ENCODE data around the gene KCTD11.

KCTD11 gene

DNA sequence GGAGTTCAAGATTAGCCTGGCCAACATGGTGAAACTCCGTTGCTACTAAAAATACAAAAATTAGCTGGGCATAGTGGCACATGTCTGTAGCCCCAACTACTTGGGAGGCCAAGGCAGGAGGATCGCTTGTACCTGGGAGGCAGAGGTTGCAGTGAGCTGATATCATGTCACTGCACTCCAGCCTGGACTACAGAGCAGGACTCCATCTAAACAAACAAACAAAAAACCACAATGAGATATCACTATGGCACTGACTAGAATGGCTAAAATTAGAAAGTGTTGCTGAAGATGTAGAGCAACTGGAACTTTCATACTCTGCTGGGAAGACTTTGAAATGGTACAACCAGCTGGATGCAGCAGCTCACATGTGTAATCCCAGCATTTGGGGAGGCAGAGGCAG is 22.4 kb downstream of the KCTD11 start:
- DNase-seq (ENCODE audit: low read depth in 3 of 3), result no peak

DNA sequence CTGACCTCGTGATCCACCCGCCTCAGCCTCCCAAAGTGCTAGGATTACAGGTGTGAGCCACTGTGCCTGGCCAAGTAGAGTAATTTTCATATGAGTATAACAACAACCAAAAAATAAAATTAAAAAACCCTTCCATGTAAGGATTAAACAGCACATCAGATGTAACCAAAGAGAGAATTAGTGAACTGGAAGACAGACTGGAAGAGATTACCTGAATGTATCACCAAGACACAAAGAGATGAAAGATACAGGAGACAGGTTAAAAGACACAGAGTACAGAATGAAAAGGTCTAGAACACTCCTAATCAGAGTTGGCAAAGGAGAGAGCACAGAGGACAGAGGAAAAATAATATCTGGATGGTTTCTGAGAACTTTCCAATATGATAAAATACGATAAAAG is 27.2 kb downstream of the KCTD11 start:
- DNase-seq (ENCODE audit: low read depth in 3 of 3), result no peak

DNA sequence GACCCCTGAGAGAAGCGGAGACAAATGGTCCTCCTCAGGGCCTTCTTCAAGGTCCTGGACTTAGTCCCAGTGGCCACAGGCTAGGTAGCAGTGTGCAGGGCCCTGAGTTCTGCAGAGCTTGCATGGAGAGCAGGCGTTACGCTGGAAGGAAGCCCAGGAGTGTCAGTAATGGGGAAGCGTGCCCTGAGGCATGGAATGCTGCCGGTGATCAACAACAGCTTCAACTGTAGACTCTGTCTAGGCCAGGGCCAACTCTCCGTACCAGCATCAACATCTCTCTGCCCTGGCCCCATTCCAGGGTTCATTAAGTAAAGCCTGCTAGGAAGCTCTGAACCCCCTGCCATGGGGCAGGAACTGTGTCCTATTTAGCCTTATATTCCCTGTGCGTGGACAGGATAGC is 28.4 kb downstream of the KCTD11 start:
- DNase-seq (ENCODE audit: low read depth in 3 of 3), result no peak

DNA sequence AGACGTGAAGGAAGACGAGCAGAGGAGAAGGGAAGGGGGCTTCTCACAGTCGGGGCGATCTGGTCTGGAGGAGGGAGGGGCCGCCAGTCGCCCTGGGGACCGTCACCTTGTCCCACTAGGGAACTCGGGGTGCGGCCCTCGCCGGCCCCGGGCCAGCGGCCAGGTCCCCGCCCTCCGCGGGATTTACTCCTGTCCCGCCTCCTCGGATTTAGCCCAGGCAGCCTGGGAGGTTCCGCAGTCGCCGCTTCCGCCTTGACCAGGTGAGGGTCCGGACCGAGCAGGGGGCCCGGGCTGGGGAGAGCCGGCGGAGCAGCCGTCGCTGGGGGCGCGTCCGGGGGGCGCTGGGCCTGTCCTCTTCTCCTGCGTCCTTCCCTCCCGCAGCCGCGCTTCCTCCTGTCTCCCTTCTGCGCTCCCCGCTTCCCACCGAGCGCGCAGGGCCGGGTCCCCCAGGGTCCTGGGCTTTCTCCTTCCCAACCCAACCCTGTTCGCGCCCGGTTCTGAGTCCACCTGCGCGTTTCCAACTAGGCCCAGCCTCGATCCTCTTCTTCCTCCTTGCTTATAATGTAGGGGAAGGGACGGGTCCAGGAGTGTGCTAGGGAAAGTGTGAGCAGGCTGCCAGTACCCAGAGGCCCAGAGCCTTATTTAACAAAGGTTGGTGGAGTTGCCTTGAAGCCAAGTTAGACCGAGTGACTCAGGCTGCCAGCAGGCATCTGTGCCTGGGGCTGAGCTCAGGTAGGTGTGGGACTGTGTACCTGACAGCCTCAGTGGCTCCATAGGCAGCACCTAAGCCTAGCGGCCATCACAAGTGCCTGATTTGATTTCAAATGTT is 29.1 kb downstream of the KCTD11 start, which contains the start of gene TNK1:
TSS of gene TNK1 (plus strand) at position 235 of the 829 bp plus-strand sequence. CDS start 1,838 bp downstream, outside the sequence.
- DNase-seq (ENCODE audit: low read depth in 3 of 3), result no peak

DNA sequence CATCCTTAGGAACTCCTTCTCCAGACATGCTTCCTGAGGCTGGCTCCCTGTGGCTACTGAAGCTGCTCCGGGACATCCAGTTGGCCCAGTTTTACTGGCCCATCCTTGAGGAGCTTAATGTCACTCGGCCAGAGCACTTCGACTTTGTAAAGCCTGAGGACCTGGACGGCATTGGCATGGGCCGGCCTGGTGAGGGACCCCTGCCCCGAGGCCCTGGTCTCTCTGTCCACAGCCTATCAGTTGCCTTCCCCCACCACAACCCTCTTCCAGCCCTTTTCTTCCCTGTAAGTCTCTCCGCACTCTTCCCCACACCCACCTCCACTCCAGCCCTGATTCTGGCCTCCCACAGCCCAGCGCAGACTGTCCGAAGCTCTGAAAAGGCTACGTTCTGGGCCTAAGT is 30.9 kb downstream of the KCTD11 start:
- no peak for DNase-seq (ENCODE audit: low read depth in 3 of 3)

DNA sequence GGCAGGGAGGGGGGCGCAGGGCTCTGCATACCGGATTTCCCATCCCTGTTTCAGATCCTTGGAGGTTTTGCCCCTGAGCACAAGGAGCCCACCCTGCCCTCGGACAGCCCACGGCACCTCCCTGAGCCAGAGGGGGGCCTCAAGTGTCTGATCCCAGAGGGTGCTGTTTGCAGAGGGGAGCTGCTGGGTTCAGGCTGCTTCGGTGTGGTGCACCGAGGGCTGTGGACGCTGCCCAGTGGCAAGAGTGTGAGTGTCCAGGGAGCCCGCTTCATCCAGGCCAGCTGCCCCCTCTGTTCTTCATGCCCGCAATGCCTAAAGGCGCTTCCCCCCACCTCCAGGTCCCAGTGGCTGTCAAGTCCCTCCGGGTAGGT is 31.4 kb downstream of the KCTD11 start:
- no peak for DNase-seq (ENCODE audit: low read depth in 3 of 3)

DNA sequence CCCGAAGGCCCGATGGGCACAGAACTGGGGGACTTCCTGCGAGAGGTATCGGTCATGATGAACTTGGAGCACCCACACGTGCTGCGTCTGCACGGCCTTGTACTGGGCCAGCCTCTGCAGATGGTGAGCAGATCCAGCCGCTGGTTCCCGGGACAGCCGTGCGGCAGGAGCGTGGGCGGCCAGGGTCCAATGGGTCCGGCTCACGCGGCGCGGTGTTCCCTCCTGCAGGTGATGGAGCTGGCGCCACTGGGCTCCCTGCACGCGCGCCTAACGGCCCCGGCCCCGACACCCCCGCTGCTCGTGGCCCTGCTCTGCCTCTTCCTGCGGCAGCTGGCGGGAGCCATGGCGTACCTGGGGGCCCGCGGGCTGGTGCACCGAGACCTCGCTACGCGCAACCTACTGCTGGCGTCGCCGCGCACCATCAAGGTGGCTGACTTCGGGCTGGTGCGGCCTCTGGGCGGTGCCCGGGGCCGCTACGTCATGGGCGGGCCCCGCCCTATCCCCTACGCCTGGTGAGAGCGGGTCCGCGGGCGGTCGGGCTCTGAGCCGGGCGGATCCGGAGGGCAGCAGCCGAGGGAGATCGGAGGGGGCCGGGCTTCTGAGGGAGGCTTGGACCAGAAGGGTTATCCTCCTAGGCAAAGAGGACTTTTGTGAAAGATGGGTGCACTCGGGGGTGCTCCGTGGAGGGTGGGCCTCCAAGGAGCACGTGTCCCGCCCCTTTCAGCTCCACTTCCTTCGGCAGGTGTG is 32.0 kb downstream of the KCTD11 start:
- peak; percentile 55 to 70 (median 68) for DNase-seq (ENCODE audit: low read depth in 3 of 3)

DNA sequence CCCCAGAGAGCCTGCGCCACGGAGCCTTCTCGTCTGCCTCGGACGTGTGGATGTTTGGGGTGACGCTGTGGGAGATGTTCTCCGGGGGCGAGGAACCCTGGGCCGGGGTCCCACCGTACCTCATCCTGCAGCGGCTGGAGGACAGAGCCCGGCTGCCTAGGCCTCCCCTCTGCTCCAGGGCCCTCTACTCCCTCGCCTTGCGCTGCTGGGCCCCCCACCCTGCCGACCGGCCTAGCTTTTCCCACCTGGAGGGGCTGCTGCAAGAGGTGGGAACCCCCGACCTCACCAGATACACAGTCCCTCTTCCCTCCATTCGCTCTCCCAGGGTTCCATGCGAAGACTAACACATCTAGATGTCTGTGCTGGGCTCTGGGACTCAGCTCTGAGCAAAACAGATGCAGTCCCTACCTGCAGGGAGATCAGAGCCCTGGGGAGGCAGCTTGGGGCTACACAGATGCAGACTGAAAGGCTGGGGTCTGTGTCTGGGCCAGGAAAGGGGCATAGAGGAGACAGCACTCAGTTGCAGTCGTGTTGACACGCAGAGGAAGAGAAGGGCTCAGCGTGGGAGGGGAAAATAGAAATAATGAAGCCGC is 32.6 kb downstream of the KCTD11 start:
- DNase-seq (ENCODE audit: low read depth in 3 of 3), result no peak

DNA sequence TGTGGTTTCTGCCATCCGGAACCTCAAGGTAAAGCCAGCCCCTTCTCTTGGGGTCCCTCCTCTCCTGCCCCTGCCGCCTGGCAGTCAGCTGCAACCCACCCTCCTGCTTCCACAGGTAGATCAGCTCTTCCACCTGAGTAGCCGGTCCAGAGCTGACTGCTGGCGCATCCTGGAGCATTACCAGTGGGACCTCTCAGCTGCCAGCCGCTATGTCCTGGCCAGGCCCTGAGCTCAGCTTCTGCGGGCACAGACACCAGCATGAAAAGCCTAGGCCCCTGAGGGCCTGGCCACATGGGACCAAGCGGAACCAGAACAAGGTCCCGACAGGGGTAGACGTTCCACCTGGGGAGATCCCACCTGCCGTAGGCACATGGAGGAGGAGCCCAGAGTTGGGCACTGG is 36.9 kb downstream of the KCTD11 start:
- DNase-seq (ENCODE audit: low read depth in 3 of 3), result no peak

DNA sequence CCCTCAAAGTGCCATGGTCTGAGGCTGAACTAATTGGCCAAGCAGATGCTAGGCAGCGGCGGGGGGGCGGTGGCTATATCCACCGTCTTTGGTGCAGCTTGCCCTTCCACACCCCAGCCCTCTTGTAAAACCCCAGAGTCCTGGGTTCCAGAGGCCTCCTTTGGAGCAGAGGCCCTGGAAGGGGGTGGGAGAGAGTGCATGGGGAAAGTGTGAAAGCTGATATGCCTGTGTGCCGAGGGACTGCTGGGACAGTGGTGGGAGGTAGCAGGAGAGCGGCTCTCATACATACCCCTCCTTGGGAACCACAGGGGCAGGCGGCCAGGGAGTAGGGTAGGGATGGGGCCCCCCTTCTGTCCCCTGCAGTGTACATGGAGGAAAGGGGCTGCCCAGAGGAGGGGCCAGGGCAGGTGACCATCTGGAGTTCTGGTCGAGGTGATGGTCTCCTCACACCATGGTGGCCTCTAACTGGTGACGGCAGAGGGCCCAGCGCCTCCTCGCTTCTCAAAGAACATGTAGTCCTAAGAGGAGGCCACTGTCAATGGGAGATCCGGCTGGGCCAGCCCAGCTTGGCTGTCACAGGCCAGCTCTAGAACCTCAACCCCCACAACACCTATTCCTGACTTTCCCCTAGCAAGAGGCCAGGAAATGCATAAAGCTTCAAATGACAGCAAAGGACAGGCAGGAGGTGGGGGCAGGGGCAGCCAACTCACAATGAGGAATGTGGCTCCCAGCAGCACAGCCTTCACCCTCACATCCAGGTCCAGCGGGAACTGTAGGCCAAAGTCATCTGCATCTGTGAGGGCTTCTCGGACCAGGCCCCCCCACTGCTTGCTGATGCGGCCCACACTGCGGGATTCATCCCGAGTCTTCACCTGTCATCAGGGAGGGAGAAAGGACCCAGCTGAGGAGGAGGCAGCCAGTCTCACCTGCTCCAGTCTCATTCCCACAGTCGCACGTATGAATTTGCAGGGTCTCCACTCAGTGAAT is 38.3 kb downstream of the KCTD11 start:
- no peak for DNase-seq (ENCODE audit: low read depth in 3 of 3)

DNA sequence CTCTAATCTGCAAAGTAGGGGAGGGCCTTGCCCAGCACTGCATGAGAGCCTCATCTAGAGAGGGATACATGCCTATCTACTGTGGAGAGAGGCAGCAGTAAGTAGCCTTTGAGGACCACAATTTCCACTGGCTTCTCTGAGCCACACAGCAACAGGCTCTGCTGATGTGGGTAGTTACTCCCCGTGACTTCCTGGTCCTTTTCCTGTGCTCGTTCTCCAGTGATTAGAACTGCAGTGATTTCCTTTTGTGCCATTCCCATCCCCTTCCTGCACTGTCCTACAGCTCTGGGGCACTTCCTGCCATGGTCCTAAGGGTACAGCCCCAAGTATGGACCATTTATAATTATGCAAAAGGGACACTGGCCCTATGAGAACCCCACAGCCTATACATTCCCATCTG is 39.3 kb downstream of the KCTD11 start:
- no peak for DNase-seq (ENCODE audit: low read depth in 3 of 3)

DNA sequence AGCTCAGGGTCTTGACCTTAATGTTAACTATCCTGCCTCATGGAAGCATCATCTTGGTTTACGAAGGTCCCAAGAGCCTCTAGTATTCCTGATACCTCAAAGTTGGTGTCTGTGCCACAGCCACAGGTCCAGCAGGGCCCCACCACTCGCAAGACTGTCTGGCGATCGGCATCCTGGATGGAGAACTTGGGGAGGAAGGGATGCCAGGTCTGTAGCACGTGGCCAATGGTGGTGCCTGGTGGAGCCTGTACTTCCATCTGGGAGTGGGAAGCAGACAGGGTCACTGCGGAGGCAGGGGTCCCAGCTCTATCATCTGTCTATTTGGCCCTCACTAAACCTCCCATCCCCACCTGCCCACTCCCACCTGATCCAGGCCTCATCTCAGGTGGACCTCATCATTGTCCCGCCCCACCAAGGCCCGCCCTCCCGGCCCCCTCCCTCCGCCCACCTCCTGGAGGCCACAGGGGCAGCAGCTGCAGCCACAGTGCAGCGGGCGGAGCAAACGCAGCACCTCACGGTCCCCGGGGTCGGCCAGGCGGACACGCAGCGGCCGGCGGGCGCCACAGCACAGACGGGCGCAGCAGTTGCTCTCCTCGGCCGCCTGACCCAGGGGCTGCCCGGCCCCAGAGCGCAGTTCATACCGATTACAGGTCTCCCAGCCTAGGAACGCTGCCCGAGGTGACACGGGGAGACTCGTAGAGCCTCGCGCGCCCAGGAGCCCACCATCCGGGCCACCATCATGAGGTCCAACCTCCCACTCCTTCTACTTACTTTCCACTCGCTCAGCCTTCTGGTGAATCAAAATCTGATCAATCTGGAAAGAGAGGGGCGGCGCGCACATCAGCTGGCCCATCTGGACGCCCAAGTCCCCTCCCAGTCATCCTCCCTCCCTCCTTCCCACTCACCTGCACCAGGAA is 41.0 kb downstream of the KCTD11 start:
- DNase-seq (ENCODE audit: low read depth in 3 of 3), result no peak

DNA sequence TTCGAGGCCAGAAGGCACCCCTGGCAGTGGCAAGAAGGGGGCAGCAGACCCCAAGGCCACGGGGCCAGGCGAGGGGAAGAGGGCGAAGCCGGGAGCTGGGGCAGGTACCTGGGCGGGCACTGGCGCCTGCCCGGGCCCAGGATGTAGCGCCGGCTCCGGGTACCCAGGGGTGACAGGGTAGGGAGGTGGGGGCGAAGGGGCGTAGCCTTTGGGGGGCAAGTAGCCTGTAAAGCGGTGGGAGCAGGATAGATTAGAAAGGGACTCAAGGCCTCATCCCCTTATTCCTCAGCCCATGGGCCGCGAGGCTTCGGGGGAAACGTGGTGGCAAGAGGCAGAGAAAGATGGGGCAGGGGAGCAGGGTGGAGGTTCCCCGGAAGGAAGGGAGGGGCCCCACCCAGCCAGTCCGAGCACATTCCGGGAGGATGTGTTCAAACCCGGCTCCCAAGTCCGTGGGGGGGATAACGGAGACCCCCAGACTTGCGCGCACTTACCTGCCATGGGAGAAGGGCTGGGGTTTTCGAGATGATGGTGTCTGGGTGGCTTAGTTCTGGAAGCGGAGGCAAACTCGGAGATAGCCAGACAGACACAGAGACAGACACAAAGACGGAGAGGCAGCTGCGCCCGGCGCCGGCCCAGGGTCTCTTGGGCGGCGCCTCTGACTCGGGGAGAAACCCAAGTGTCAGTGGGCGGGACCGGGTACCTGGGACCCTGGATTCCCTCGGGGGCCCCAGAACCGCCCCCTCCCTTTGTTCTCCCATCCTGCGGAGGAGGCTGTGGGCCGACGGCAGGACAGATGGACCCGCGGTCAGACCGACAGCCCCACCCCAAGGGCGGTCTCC is 41.9 kb downstream of the KCTD11 start:
- DNase-seq (ENCODE audit: low read depth in 3 of 3), result peak in 2 of 3 experiments; percentile 37 to 50

DNA sequence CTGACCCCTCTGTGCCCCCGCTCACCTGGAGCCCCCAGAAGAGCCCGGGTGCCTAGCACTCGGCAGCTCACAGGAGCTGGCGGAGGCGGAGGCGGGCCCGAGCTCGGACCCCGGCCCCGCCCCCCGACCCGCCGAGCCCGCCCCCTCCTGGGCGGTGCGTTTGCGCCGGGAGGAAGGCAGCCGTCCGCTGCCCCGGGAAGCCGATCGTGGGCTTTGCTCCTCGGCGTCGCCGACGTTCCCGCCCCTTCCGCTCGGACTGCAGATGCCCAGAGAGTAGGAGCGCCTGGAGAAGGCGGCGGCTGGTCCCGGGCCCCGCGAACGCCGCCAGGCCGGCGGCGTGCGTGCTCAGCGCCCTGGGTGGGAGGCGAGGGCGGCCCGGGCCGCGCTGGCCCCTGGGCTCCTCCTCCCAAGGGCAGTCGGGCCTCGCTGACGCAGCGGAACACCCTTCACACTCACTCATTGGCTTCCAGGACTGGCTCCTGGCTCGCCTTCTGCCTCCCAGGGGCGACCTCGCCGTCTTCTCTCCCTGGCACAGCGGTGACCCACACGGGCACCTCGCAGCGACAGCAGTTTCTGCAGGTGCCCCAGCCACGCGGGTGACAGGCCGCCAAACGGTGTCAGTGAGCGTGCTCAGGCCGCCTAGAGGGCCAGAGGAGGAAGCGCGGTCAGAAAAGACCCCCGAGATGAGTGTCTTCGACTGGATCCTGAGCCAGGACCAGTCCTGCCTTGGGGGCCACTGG is 42.7 kb downstream of the KCTD11 start, which contains the start of gene PLSCR3:
TSS of gene PLSCR3 (minus strand) at position 74 of the 740 bp plus-strand sequence. CDS start 415 bp downstream, outside the sequence.
- peak; percentile 62 to 78 (median 67) for DNase-seq (ENCODE audit: low read depth in 3 of 3)

DNA sequence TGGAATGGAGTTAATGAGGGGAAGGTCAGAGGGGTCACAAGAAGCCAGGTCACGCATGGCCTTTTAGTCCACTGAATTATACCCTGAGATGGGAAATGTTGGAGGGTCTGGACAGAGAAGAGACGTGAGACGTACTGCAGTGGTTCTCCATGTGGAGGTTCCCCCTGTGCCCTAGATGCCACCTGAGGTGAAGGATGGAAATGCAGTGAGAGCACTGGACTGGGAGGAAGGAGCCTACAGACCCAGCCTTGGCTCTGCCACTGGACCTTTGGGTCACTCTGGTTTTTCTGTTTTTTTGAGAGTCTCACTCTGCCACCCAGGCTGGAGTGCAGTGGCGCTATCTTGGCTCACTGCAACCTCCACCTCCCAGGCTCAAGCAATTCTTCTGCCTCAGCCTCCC is 44.2 kb downstream of the KCTD11 start:
- DNase-seq (ENCODE audit: low read depth in 3 of 3), result no peak

DNA sequence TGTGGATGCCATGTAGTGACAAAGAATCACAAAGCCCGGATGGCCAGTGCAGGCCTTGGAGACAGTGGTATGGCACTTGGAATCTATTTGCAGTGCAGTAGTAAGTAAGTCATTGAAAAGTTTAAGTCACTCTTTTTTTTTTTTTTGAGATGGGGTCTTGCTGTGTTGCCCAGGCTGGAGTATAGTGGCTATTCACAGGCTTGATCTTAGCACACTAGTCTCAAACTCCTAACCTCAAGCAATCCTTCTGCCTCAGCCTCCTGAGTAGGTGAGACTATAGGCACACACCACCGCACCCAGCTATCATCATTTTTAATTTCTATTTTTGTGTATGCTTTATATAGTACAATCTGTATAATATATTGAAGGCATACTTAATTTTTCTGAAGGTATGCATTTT is 46.6 kb downstream of the KCTD11 start:
- no peak for DNase-seq (ENCODE audit: low read depth in 3 of 3)

DNA sequence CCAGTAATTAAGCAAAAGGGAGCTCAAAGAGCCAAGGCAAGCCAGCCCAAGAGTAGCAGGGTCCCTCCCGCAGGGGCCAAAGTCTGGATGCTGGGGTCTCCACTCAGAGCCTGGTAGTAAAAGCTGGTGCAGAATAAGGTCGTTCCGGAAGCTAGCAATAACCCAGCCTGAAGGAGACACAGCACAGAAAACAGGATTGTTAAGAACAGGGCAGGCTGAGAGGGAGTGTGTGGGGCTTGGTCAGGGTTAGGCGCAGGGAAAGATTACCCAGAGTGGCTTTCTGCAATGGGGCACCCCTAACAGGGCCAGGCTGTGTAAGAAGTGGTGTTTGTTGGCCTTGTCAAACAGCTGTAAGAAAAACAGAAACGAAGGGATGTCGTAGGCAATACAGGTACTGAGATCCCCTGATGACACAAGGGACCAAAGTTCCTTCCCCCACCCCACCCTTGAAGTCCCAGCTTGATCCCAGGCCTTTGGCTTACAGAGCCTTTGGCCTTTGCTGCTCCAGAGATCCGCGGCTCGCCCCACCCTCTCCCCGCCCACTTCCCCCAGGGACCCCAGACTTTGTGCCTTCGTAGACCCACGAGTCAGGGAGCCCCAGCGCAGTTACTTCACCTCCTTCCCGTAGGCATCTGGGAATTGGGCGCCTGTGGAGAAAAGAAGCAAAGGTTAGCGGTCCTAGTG is 51.2 kb downstream of the KCTD11 start:
- no peak for DNase-seq (ENCODE audit: low read depth in 3 of 3)

DNA sequence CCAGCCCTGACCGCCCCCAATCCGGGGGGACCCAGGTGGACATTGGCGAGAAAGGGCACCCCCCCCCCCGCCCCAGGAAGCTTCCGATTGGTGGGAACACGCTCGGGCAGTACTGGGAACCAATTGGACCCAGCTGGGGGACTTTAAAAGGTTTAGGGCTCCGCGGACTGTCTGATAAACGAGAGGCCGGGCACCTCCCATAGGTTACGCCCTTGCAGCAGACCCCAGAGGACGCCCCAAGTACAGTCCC is 51.7 kb downstream of the KCTD11 start:
- no peak for DNase-seq (ENCODE audit: low read depth in 3 of 3)

Measured in stimulated activated CD4-positive, alpha-beta T cell treated with anti-CD3 and anti-CD28 coated beads, TNF-alpha, amount 100 ng/mL, for 4 hours (primary cell).